Measurements from ENCODE around the gene OVCH1.

DNA sequence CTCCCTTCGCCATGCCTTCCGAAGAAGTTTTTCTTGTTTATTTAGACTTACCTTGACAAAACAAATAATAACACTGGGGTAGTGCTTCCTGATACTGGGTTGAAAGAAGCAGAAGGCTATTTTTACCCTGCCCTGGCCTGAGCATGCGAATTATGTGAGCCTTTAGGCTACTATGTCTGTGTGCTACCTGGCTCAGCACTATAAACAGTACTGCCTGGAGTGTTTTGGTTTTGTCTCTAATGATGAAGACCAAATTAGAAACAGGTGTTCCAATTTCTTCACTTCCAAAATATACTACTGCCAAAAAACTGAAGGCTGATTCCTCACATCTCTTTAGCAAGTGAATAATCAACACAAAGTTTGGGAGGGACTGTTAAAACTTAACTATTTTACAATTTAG, 7.6 kb upstream of the OVCH1 start:
- TF ChIP-seq, protein P1, sequence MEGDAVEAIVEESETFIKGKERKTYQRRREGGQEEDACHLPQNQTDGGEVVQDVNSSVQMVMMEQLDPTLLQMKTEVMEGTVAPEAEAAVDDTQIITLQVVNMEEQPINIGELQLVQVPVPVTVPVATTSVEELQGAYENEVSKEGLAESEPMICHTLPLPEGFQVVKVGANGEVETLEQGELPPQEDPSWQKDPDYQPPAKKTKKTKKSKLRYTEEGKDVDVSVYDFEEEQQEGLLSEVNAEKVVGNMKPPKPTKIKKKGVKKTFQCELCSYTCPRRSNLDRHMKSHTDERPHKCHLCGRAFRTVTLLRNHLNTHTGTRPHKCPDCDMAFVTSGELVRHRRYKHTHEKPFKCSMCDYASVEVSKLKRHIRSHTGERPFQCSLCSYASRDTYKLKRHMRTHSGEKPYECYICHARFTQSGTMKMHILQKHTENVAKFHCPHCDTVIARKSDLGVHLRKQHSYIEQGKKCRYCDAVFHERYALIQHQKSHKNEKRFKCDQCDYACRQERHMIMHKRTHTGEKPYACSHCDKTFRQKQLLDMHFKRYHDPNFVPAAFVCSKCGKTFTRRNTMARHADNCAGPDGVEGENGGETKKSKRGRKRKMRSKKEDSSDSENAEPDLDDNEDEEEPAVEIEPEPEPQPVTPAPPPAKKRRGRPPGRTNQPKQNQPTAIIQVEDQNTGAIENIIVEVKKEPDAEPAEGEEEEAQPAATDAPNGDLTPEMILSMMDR (IDR thresholded peaks at IDR 0.05), result no peak
- no peak for TF ChIP-seq POLR2A (IDR thresholded peaks at IDR 0.05)

Measured in testis (tissue), 2 donors.